Nephron progenitor cell (in vitro differentiated cells): Measurements from ENCODE around the gene DHX29.

Source experiments
- DNase-seq: peaks from one replicate; pipeline ENCODE4 v3.0.0; 2021
- H3K27ac Mint-ChIP-seq: 2 replicates; pipeline ENCODE4 v1.8.0; 2021; ENCODE audit warnings: mild to moderate bottlenecking, moderate library complexity, mixed read lengths
- H3K27me3 Mint-ChIP-seq: 2 replicates; pipeline ENCODE4 v1.8.0; 2021; ENCODE audit warnings: mild to moderate bottlenecking, low read depth, mixed read lengths; ENCODE audit not compliant: poor library complexity
- H3K36me3 Mint-ChIP-seq: 2 replicates; pipeline ENCODE4 v1.8.0; 2021; ENCODE audit warnings: low read depth, mixed read lengths
- H3K4me1 Mint-ChIP-seq: 2 replicates; pipeline ENCODE4 v1.8.0; 2021; ENCODE audit warnings: mixed read lengths
- H3K4me3 Mint-ChIP-seq: 2 replicates; pipeline ENCODE4 v1.8.0; 2021; ENCODE audit warnings: mild to moderate bottlenecking, moderate library complexity, mixed read lengths
- H3K9me3 Mint-ChIP-seq: 2 replicates; pipeline ENCODE4 v1.8.0; 2021; ENCODE audit warnings: mild to moderate bottlenecking, moderate library complexity, mixed read lengths
- CTCF ChIP-seq: fragments of 200-600 bp; sonication (generic); IDR thresholded peaks from 2 replicates; pipeline ENCODE4 v1.5.0; 2021; ENCODE audit warnings: antibody characterized with exemption

Gene DHX29

GRCh38 chr5:55222985-55223811 lies 84.3 kb downstream of the DHX29 start:
- H3K27me3 Mint-ChIP-seq: peaks cover 100% of the 10 kb centered on the region
- no peak for TF ChIP-seq CTCF
- DNase-seq: peak; percentile 65
- H3K9me3 Mint-ChIP-seq: peaks cover 15% of the 10 kb centered on the region
- H3K4me1 Mint-ChIP-seq: peaks cover 16% of the 10 kb centered on the region
- H3K4me3 Mint-ChIP-seq: peak overlapping the region; percentile 59
- H3K36me3 Mint-ChIP-seq: no peaks in the 10 kb centered on the region
- no peak overlapping the region for H3K27ac Mint-ChIP-seq

- Mint-ChIP-seq H3K9me3 (peaks cover 15% of the 10 kb centered on the region), H3K4me1 (peaks cover 9% of the 10 kb centered on the region), H3K4me3 (peak overlapping the region; percentile 59), H3K27ac (no peak overlapping the region), H3K27me3 (peaks cover 100% of the 10 kb centered on the region), H3K36me3 (no peaks in the 10 kb centered on the region)
- no peak for DNase-seq
- no peak for TF ChIP-seq CTCF
These were observed 85.2 kb downstream of the DHX29 start for GRCh38 chr5:55222092-55222984.

- DNase-seq: peak; percentile 57
- H3K27me3 Mint-ChIP-seq: peaks cover 83% of the 10 kb centered on the region
- H3K9me3 Mint-ChIP-seq: peaks cover 15% of the 10 kb centered on the region
- peaks cover 9% of the 10 kb centered on the region for H3K4me1 Mint-ChIP-seq
- H3K36me3 Mint-ChIP-seq: no peaks in the 10 kb centered on the region
- H3K27ac Mint-ChIP-seq: no peak overlapping the region
- H3K4me3 Mint-ChIP-seq: peak overlapping the region; percentile 83
- no peak for TF ChIP-seq CTCF
These were observed 86.9 kb downstream of the DHX29 start for GRCh38 chr5:55220433-55221185.

GRCh38 chr5:55219770-55220169 lies 87.7 kb downstream of the DHX29 start:
- no peaks in the 10 kb centered on the region for H3K36me3 Mint-ChIP-seq
- H3K4me1 Mint-ChIP-seq: peaks cover 9% of the 10 kb centered on the region
- TF ChIP-seq CTCF: no peak
- DNase-seq: no peak
- no peak overlapping the region for H3K27ac Mint-ChIP-seq
- H3K4me3 Mint-ChIP-seq: peak overlapping the region; percentile 83
- peaks cover 80% of the 10 kb centered on the region for H3K27me3 Mint-ChIP-seq
- H3K9me3 Mint-ChIP-seq: peaks cover 15% of the 10 kb centered on the region

GRCh38 chr5:55218967-55219366 lies 88.5 kb downstream of the DHX29 start:
- no peak for DNase-seq
- H3K9me3 Mint-ChIP-seq: peaks cover 15% of the 10 kb centered on the region
- H3K36me3 Mint-ChIP-seq: no peaks in the 10 kb centered on the region
- no peak for TF ChIP-seq CTCF
- no peak overlapping the region for H3K4me3 Mint-ChIP-seq
- peaks cover 71% of the 10 kb centered on the region for H3K27me3 Mint-ChIP-seq
- peaks cover 9% of the 10 kb centered on the region for H3K4me1 Mint-ChIP-seq
- H3K27ac Mint-ChIP-seq: no peak overlapping the region
